H1 (cell line): ENCODE measurements around the gene ZNF383. TPM values are rescaled to one million over a fixed set of nuclear protein-coding genes. Genes with fewer than 3 reads are reported as not detected.
"Not testable (repeated sequence)": the region's sequence is repeated elsewhere in the genome, so short reads cannot be mapped to it uniquely, and the experiment has no call there.

ENCODE experiments used
- CTCF ChIA-PET: fragments of 300-600 bp; sonication (Branson Sonifier 250); formaldehyde crosslinking; loops from one replicate; lab custom pipeline; 2021; ENCODE audit not compliant: partially characterized antibody; lab: Charles Lee
- POLR2A ChIA-PET: fragments of 300-600 bp; sonication (Branson Sonifier 250); formaldehyde crosslinking; loops from one replicate; lab custom pipeline; 2021; ENCODE audit warnings: inconsistent platforms; ENCODE audit not compliant: partially characterized antibody; lab: Charles Lee
- DNase-seq, 2 experiments: peaks; one replicate each; pipeline versions ENCODE4 v3.0.0 to v3.0.0-alpha.2; 2010 to 2022; ENCODE audit warnings: low spot score in 2 of 2, low read depth in 1 of 2, mixed read lengths in 1 of 2
- FAIRE-seq: peaks from 2 replicates; lab custom pipeline; 2011; peaks lifted over from hg19 to GRCh38; lab: Jason Lieb, UNC
- H2AFZ ChIP-seq: 2 replicates; pipeline ENCODE4 v1.8.1; 2012; ENCODE audit warnings: low read length, inconsistent platforms
- H2AK5ac ChIP-seq: 2 replicates; pipeline ENCODE4 v1.6.1; 2013; ENCODE audit warnings: low read depth, low read length
- H2BK120ac ChIP-seq: replicated peaks from 2 replicates; pipeline ENCODE3; 2013; ENCODE audit warnings: low read depth, low read length, inconsistent platforms
- H2BK12ac ChIP-seq: 2 replicates; pipeline ENCODE4 v1.6.1; 2013; ENCODE audit warnings: low read depth, low read length
- H2BK15ac ChIP-seq: 2 replicates; pipeline ENCODE4 v1.6.1; 2013; ENCODE audit warnings: low read length
- H2BK20ac ChIP-seq: 2 replicates; pipeline ENCODE4 v1.6.1; 2013; ENCODE audit warnings: low read length
- H2BK5ac ChIP-seq: 2 replicates; pipeline ENCODE4 v1.6.1; 2013; ENCODE audit warnings: low read depth, low read length
- H3K14ac ChIP-seq: 2 replicates; pipeline ENCODE4 v1.6.1; 2013; ENCODE audit warnings: inconsistent platforms; ENCODE audit not compliant: insufficient read length
- H3K18ac ChIP-seq: 2 replicates; pipeline ENCODE4 v1.6.1; 2013; ENCODE audit warnings: low read length; ENCODE audit errors: extremely low read depth
- H3K23ac ChIP-seq: 2 replicates; pipeline ENCODE4 v1.6.1; 2013; ENCODE audit warnings: inconsistent platforms; ENCODE audit not compliant: insufficient read length
- H3K23me2 ChIP-seq: 2 replicates; pipeline ENCODE4 v1.6.1; 2013; ENCODE audit warnings: low read depth, low read length
- H3K27ac ChIP-seq: 2 replicates; pipeline ENCODE4 v1.6.1; 2011; ENCODE audit warnings: low read depth, low read length, inconsistent platforms
- H3K27me3 ChIP-seq, 4 experiments: replicated peaks in 1 of 4; 1 replicate in 1 of 4; 2 replicates in 3 of 4; pipeline versions ENCODE4 v1.6.1 to v1.8.1; 2011 to 2013; ENCODE audit warnings: low read length in 3 of 4, mild to moderate bottlenecking in 3 of 4, inconsistent platforms in 2 of 4, mixed read lengths in 2 of 4, moderate library complexity in 1 of 4; ENCODE audit not compliant: control insufficient read depth in 3 of 4, insufficient read depth in 3 of 4; ENCODE audit errors: extremely low read depth in 1 of 4
- H3K36me3 ChIP-seq, 4 experiments: 2 replicates each; pipeline versions ENCODE4 v1.6.1 to v1.8.1; 2011 to 2013; ENCODE audit warnings: mild to moderate bottlenecking in 4 of 4, low read length in 3 of 4, moderate library complexity in 2 of 4, control low read depth in 1 of 4, inconsistent platforms in 1 of 4; ENCODE audit not compliant: insufficient read depth in 4 of 4, control insufficient read depth in 2 of 4
- H3K4ac ChIP-seq: replicated peaks from 2 replicates; pipeline ENCODE3; 2013; ENCODE audit warnings: low read length, low read depth, mixed read lengths, inconsistent platforms; ENCODE audit not compliant: insufficient read length
- H3K4me1 ChIP-seq, 4 experiments: replicated peaks in 1 of 4; 1 replicate in 1 of 4; 2 replicates in 3 of 4; pipeline versions ENCODE4 v1.6.1 to v1.8.1; 2011 to 2013; ENCODE audit warnings: low read length in 3 of 4, inconsistent platforms in 2 of 4, mixed read lengths in 1 of 4; ENCODE audit not compliant: insufficient read depth in 4 of 4, control insufficient read depth in 3 of 4
- H3K4me2 ChIP-seq, 2 experiments: 2 replicates each; pipeline versions ENCODE4 v1.6.1 to v1.8.1; 2011 to 2013; ENCODE audit warnings: low read depth in 2 of 2, low read length in 2 of 2, control low read depth in 1 of 2, inconsistent platforms in 1 of 2, mild to moderate bottlenecking in 1 of 2; ENCODE audit not compliant: insufficient read depth in 1 of 2
- H3K4me3 ChIP-seq, 4 experiments: fragments of 200-600, 300-600 bp in 1 of 4; sonication (generic), shearing (Covaris generic), sonication (Bioruptor Twin) in 1 of 4; 2 replicates each; pipeline versions ENCODE4 v1.5.1 to v1.8.1; 2011 to 2016; ENCODE audit warnings: low read length in 4 of 4, low read depth in 3 of 4, control low read depth in 2 of 4, inconsistent platforms in 2 of 4, mild to moderate bottlenecking in 2 of 4, mixed read lengths in 1 of 4, moderate library complexity in 1 of 4; ENCODE audit not compliant: insufficient read depth in 2 of 4; ENCODE audit errors: extremely low read depth in 1 of 4
- H3K56ac ChIP-seq: replicated peaks from 2 replicates; pipeline ENCODE3; 2013; ENCODE audit warnings: low read depth, mild to moderate bottlenecking, mixed read lengths, low read length, inconsistent platforms; ENCODE audit not compliant: insufficient read length
- H3K79me1 ChIP-seq: 2 replicates; pipeline ENCODE4 v1.6.1; 2013; ENCODE audit warnings: low read depth, low read length, control low read depth
- H3K79me2 ChIP-seq, 2 experiments: 2 replicates each; pipeline versions ENCODE4 v1.6.1 to v1.8.1; 2012 to 2013; ENCODE audit warnings: low read length in 2 of 2, mild to moderate bottlenecking in 2 of 2, inconsistent platforms in 1 of 2; ENCODE audit not compliant: insufficient read depth in 2 of 2, control insufficient read depth in 1 of 2
- H3K9ac ChIP-seq, 4 experiments: replicated peaks in 1 of 4; 1 replicate in 1 of 4; 2 replicates in 3 of 4; pipeline versions ENCODE4 v1.6.1 to v1.8.1; 2011 to 2013; ENCODE audit warnings: low read depth in 3 of 4, low read length in 3 of 4, control low read depth in 2 of 4, mild to moderate bottlenecking in 2 of 4, moderate library complexity in 2 of 4, inconsistent platforms in 1 of 4; ENCODE audit errors: extremely low read depth in 1 of 4
- H3K9me3 ChIP-seq, 2 experiments: 2 replicates each; pipeline versions ENCODE4 v1.6.1 to v1.8.1; 2012 to 2013; ENCODE audit warnings: mild to moderate bottlenecking in 2 of 2, moderate library complexity in 2 of 2, control low read depth in 1 of 2, inconsistent platforms in 1 of 2, low read depth in 1 of 2, low read length in 1 of 2, mixed read lengths in 1 of 2; ENCODE audit not compliant: insufficient read depth in 2 of 2
- H4K20me1 ChIP-seq, 2 experiments: replicated peaks in 1 of 2; 2 replicates each; pipeline versions ENCODE3 to v1.8.1; 2011 to 2013; ENCODE audit warnings: inconsistent platforms in 2 of 2, low read length in 2 of 2, mild to moderate bottlenecking in 1 of 2; ENCODE audit not compliant: insufficient read depth in 2 of 2, control insufficient read depth in 1 of 2
- H4K5ac ChIP-seq: 2 replicates; pipeline ENCODE4 v1.6.1; 2013; ENCODE audit warnings: low read length, low read depth, mixed read lengths, inconsistent platforms; ENCODE audit not compliant: insufficient read length
- H4K8ac ChIP-seq: 2 replicates; pipeline ENCODE4 v1.8.0; 2013; ENCODE audit warnings: mild to moderate bottlenecking, moderate library complexity, low read length, inconsistent platforms; ENCODE audit not compliant: insufficient read depth; ENCODE audit errors: extremely low read depth
- H4K91ac ChIP-seq: replicated peaks from 2 replicates; pipeline ENCODE3; 2013; ENCODE audit warnings: low read length, mixed read lengths, inconsistent platforms; ENCODE audit not compliant: insufficient read length
- BCL11A ChIP-seq, 2 experiments: IDR thresholded peaks; one replicate each; pipeline ENCODE4 v1.6.1; 2011; ENCODE audit warnings: low read depth in 2 of 2, low read length in 2 of 2, mild to moderate bottlenecking in 2 of 2
- CEBPB ChIP-seq: IDR thresholded peaks from 2 replicates; pipeline ENCODE4 v1.6.1; 2012; ENCODE audit warnings: low read depth, low read length
- RXRA ChIP-seq: IDR thresholded peaks from 2 replicates; pipeline ENCODE4 v1.6.1; 2011; ENCODE audit warnings: low read depth, mild to moderate bottlenecking, low read length, moderate library complexity; ENCODE audit not compliant: insufficient read depth
- TCF12 ChIP-seq: IDR thresholded peaks from 2 replicates; pipeline ENCODE4 v1.6.1; 2011; ENCODE audit warnings: low read depth, mild to moderate bottlenecking, low read length
- YY1 ChIP-seq: IDR thresholded peaks from 2 replicates; pipeline ENCODE4 v1.6.1; 2011; ENCODE audit warnings: low read depth, mild to moderate bottlenecking, low read length
- ZNF274 ChIP-seq: IDR thresholded peaks from 2 replicates; pipeline ENCODE4 v1.7.0; 2012; ENCODE audit warnings: low read length, borderline replicate concordance; ENCODE audit errors: extremely low read depth
- WGBS, 2 experiments: shearing (Covaris generic) in 1 of 2; methylation state at CpG; one replicate each; pipeline versions ENCODE4 v1.1.6 to v1.1.7; 2013 to 2015; ENCODE audit warnings: low lambda C conversion rate in 2 of 2, mixed read lengths in 2 of 2, inconsistent platforms in 1 of 2, low coverage in 1 of 2, missing lambda C conversion rate in 1 of 2; ENCODE audit not compliant: insufficient replicate concordance in 2 of 2, insufficient coverage in 1 of 2, insufficient read length in 1 of 2; ENCODE audit errors: extremely low coverage in 1 of 2, missing lambda C conversion rate in 1 of 2; 5-methylcytosine and 5-hydroxymethylcytosine counted together
- polyA plus RNA-seq, 7 experiments: library from polyadenylated mRNA; depleted of rRNA in 3 of 7; stranded (reverse) in 5 of 7; unstranded in 2 of 7; fragments of >200 nt in 5 of 7; fragments of 200-250 nt in 2 of 7; gene quantifications; 1 replicate in 5 of 7; 2 replicates in 1 of 7; 4 replicates in 1 of 7; pipeline versions ENCODE4 v1.2.1 to v1.2.3, GENCODE V29; 2011 to 2013; ENCODE audit warnings: missing spikeins in 2 of 7, mixed read lengths in 2 of 7
- total RNA-seq: library from RNA; stranded (reverse); fragmentation: NEBNext Ultra II Directional; extraction: Animal tissue kit (Norgen Biotek cat#: 25700); gene quantifications from 2 replicates; pipeline ENCODE4 v1.2.1, GENCODE V29; 2021
- TF ChIP-seq, protein P1 (sequence below): IDR thresholded peaks from 2 replicates; pipeline ENCODE4 v1.6.1; 2012; ENCODE audit warnings: low read length, inconsistent platforms

The ZNF383 gene
- total and polyA plus RNA-seq, 2 of the 8 experiments (the other 6 are each of a cell fraction or from before 2014, with no cell fraction given), result 1.2 to 3.9 TPM

- TF ChIP-seq, protein P1, sequence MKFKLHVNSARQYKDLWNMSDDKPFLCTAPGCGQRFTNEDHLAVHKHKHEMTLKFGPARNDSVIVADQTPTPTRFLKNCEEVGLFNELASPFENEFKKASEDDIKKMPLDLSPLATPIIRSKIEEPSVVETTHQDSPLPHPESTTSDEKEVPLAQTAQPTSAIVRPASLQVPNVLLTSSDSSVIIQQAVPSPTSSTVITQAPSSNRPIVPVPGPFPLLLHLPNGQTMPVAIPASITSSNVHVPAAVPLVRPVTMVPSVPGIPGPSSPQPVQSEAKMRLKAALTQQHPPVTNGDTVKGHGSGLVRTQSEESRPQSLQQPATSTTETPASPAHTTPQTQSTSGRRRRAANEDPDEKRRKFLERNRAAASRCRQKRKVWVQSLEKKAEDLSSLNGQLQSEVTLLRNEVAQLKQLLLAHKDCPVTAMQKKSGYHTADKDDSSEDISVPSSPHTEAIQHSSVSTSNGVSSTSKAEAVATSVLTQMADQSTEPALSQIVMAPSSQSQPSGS, result no peak
- no peak for TF ChIP-seq RXRA
- TF ChIP-seq CEBPB, result no peak
- TF ChIP-seq ZNF274, result no peak
- no peak for TF ChIP-seq YY1
- no peak for TF ChIP-seq TCF12
- no peak for TF ChIP-seq BCL11A (IDR thresholded peaks at IDR 0.05; ENCODE audit: low read depth in 2 of 2, low read length in 2 of 2)
These were observed 33.6 kb downstream of the ZNF383 start (continued) for GRCh38 chr19:37251308-37252229.

- 100% methylated on average over 1 of the region's 1 CpG; no CpG with 5 or more reads in 1 of the 2 experiments for WGBS, 2 experiments
- FAIRE-seq, DNase-seq, H3K79me1 ChIP-seq, H2BK120ac ChIP-seq, CTCF ChIA-PET, H2BK5ac ChIP-seq, H3K23ac ChIP-seq, H2BK20ac ChIP-seq, H3K27me3 ChIP-seq, H3K27ac ChIP-seq, H2AFZ ChIP-seq, H3K4me1 ChIP-seq, POLR2A ChIA-PET, H2BK12ac ChIP-seq, H3K23me2 ChIP-seq, H3K4me3 ChIP-seq, H4K5ac ChIP-seq, H3K18ac ChIP-seq, H3K9ac ChIP-seq, H4K8ac ChIP-seq, H3K56ac ChIP-seq, H3K4ac ChIP-seq, H4K20me1 ChIP-seq, H3K14ac ChIP-seq, H2AK5ac ChIP-seq, H3K79me2 ChIP-seq, H3K4me2 ChIP-seq, H4K91ac ChIP-seq, H3K36me3 ChIP-seq, H2BK15ac ChIP-seq: not testable (repeated sequence)
- H3K9me3 ChIP-seq, result peaks cover 16 to 27% of the 10 kb centered on the region in 2 experiments
These were observed 45.0 kb downstream of the ZNF383 start for GRCh38 chr19:37263028-37263427.
